SK-N-SH (cell line): ENCODE measurements around the gene NSUN4. TPM values are rescaled to one million over a fixed set of nuclear protein-coding genes. Genes with fewer than 3 reads are reported as not detected.
"Not testable (repeated sequence)": the region's sequence is repeated elsewhere in the genome, so short reads cannot be mapped to it uniquely, and the experiment has no call there.

Source experiments
- CTCF ChIA-PET: fragments of 300-600, 350-600 bp; formaldehyde crosslinking; extraction: SDS; loops from one replicate; lab custom pipeline; 2021; lab: Yijun Ruan, JAX
- POLR2A ChIA-PET: fragments of 350-600 bp; sonication (Branson Sonifier 250); formaldehyde crosslinking; extraction: SDS; loops from one replicate; lab custom pipeline; 2020; ENCODE audit warnings: antibody characterized with exemption, inconsistent platforms; lab: Yijun Ruan, JAX
- DNase-seq: peaks from one replicate; pipeline ENCODE4 v3.0.0; 2012
- H2AFZ ChIP-seq: fragments of 200-600 bp; sonication (generic); 2 replicates; pipeline ENCODE4 v1.8.1; 2016; ENCODE audit warnings: antibody characterized with exemption, mild to moderate bottlenecking, low read depth
- H3F3A ChIP-seq: fragments of 200-600 bp; sonication (generic); replicated peaks from 2 replicates; pipeline ENCODE3; 2016; ENCODE audit warnings: antibody characterized with exemption, mild to moderate bottlenecking; ENCODE audit not compliant: insufficient read depth
- H3K27ac ChIP-seq, 2 experiments: fragments of 200-500 bp in 1 of 2; fragments of 200-600 bp in 1 of 2; sonication (Bioruptor generic) in 1 of 2; sonication (generic), shearing (Covaris generic) in 1 of 2; 2 replicates each; pipeline versions ENCODE4 v1.5.1 to v1.6.1; 2014 to 2016; ENCODE audit warnings: low read depth in 2 of 2, inconsistent platforms in 1 of 2, low read length in 1 of 2, mild to moderate bottlenecking in 1 of 2, mixed read lengths in 1 of 2
- H3K27me3 ChIP-seq: fragments of 200-600 bp; sonication (generic), shearing (Covaris generic); 2 replicates; pipeline ENCODE4 v1.6.1; 2016; ENCODE audit warnings: mixed run types; ENCODE audit not compliant: insufficient read depth
- H3K36me3 ChIP-seq, 2 experiments: fragments of 200-500 bp in 1 of 2; fragments of 200-600 bp in 1 of 2; sonication (Bioruptor generic) in 1 of 2; sonication (generic) in 1 of 2; replicated peaks in 1 of 2; 2 replicates each; pipeline versions ENCODE3 to v1.5.1; 2014 to 2016; ENCODE audit warnings: low read length in 1 of 2, mild to moderate bottlenecking in 1 of 2; ENCODE audit not compliant: insufficient read depth in 2 of 2, control insufficient read depth in 1 of 2
- H3K4me1 ChIP-seq, 2 experiments: fragments of 200-500 bp in 1 of 2; fragments of 200-600 bp in 1 of 2; sonication (Bioruptor generic) in 1 of 2; sonication (generic), shearing (Covaris generic) in 1 of 2; 2 replicates each; pipeline versions ENCODE4 v1.5.1 to v1.6.1; 2014 to 2016; ENCODE audit warnings: low read depth in 1 of 2, low read length in 1 of 2, mixed run types in 1 of 2; ENCODE audit not compliant: insufficient read depth in 2 of 2, control insufficient read depth in 1 of 2
- H3K4me2 ChIP-seq: fragments of 200-600 bp; sonication (generic), shearing (Covaris generic); 2 replicates; pipeline ENCODE4 v1.6.1; 2017; ENCODE audit warnings: mixed run types
- H3K4me3 ChIP-seq, 2 experiments: fragments of 200-500 bp in 1 of 2; fragments of 200-600 bp in 1 of 2; sonication (Bioruptor generic) in 1 of 2; sonication (generic), shearing (Covaris generic) in 1 of 2; 2 replicates each; pipeline versions ENCODE4 v1.5.1 to v1.8.1; 2014 to 2016; ENCODE audit warnings: low read depth in 2 of 2, inconsistent platforms in 1 of 2, low read length in 1 of 2, mild to moderate bottlenecking in 1 of 2, mixed read lengths in 1 of 2, moderate library complexity in 1 of 2
- H3K79me2 ChIP-seq: fragments of 200-600 bp; sonication (generic); 2 replicates; pipeline ENCODE4 v1.8.1; 2017; ENCODE audit warnings: mild to moderate bottlenecking; ENCODE audit not compliant: insufficient read depth
- H3K9ac ChIP-seq: fragments of 200-600 bp; sonication (generic); 2 replicates; pipeline ENCODE4 v1.6.1; 2017; ENCODE audit warnings: mixed run types
- H3K9me2 ChIP-seq: fragments of 200-600 bp; sonication (generic); 2 replicates; pipeline ENCODE4 v1.6.1; 2017; ENCODE audit warnings: mixed run types
- H3K9me3 ChIP-seq: fragments of 200-600 bp; sonication (generic); 2 replicates; pipeline ENCODE4 v1.6.1; 2017; ENCODE audit warnings: mixed run types, mild to moderate bottlenecking, moderate library complexity
- H4K20me1 ChIP-seq: fragments of 200-600 bp; sonication (generic); 2 replicates; pipeline ENCODE4 v1.6.1; 2017; ENCODE audit warnings: mild to moderate bottlenecking, mixed run types; ENCODE audit not compliant: insufficient read depth
- CHD2 ChIP-seq: fragments of 150-350 bp; IDR thresholded peaks from 2 replicates; pipeline ENCODE4 v1.6.1; 2018; ENCODE audit warnings: low read length; ENCODE audit not compliant: partially characterized antibody
- EP300 ChIP-seq, 2 experiments: IDR thresholded peaks; 2 replicates each; pipeline versions ENCODE4 v1.4.0 to v1.6.1; 2012; ENCODE audit warnings: borderline replicate concordance in 1 of 2, low read depth in 1 of 2, low read length in 1 of 2
- EZH2phosphoT487 ChIP-seq: fragments of 200-600 bp; sonication (generic); IDR thresholded peaks from 2 replicates; pipeline ENCODE4 v1.6.1; 2017; ENCODE audit warnings: low read depth, mixed run types, mild to moderate bottlenecking, antibody characterized with exemption, moderate library complexity, borderline replicate concordance
- FOXJ3 ChIP-seq: sonication (generic); formaldehyde crosslinking; IDR thresholded peaks from 2 replicates; pipeline ENCODE4 v1.5.1; 2020; ENCODE audit warnings: mild to moderate bottlenecking, missing genetic modification reagents
- FOXM1 ChIP-seq: IDR thresholded peaks from 2 replicates; pipeline ENCODE4 v1.4.0; 2012; ENCODE audit warnings: low read depth, mild to moderate bottlenecking
- GATA2 ChIP-seq: sonication (generic); formaldehyde crosslinking; IDR thresholded peaks from 2 replicates; pipeline ENCODE4 v1.5.0; 2020; ENCODE audit warnings: mild to moderate bottlenecking, missing genetic modification reagents
- IRF3 ChIP-seq: fragments of 150-350 bp; IDR thresholded peaks from 2 replicates; pipeline ENCODE4 v1.6.1; 2016; ENCODE audit warnings: mild to moderate bottlenecking, low read depth, low read length
- JUND ChIP-seq: IDR thresholded peaks from 2 replicates; pipeline ENCODE4 v1.4.0; 2012
- MEF2A ChIP-seq: IDR thresholded peaks from 2 replicates; pipeline ENCODE4 v1.4.0; 2012; ENCODE audit warnings: low read depth, borderline replicate concordance
- NFIC ChIP-seq: IDR thresholded peaks from 2 replicates; pipeline ENCODE4 v1.4.0; 2012; ENCODE audit warnings: borderline replicate concordance
- NRF1 ChIP-seq: IDR thresholded peaks from 2 replicates; pipeline ENCODE4 v1.6.1; 2012; ENCODE audit warnings: low read depth, mild to moderate bottlenecking, low read length
- POLR2AphosphoS5 ChIP-seq: IDR thresholded peaks from 2 replicates; pipeline ENCODE4 v1.6.1; 2012; ENCODE audit warnings: low read depth, low read length
- RCOR1 ChIP-seq: fragments of 150-350 bp; IDR thresholded peaks from 2 replicates; pipeline ENCODE4 v1.6.1; 2017; ENCODE audit warnings: antibody characterized with exemption, low read length
- REST ChIP-seq: IDR thresholded peaks from 2 replicates; pipeline ENCODE4 v1.6.1; 2012; ENCODE audit warnings: mild to moderate bottlenecking, low read depth, low read length, moderate library complexity
- SIN3A ChIP-seq: IDR thresholded peaks from 2 replicates; pipeline ENCODE4 v1.6.1; 2012; ENCODE audit warnings: low read depth, mild to moderate bottlenecking, low read length, moderate library complexity, borderline replicate concordance
- SMC3 ChIP-seq: IDR thresholded peaks from 2 replicates; pipeline ENCODE4 v1.6.1; 2012; ENCODE audit warnings: low read depth, low read length, improper control_type of control experiment
- TAF1 ChIP-seq: IDR thresholded peaks from 2 replicates; pipeline ENCODE4 v1.6.1; 2012; ENCODE audit warnings: low read depth, mild to moderate bottlenecking, low read length, moderate library complexity, borderline replicate concordance
- ZBTB33 ChIP-seq: IDR thresholded peaks from 2 replicates; pipeline ENCODE4 v1.4.0; 2012; ENCODE audit warnings: low read depth, borderline replicate concordance
- WGBS: methylation state at CpG from one replicate; pipeline ENCODE4 v1.1.6; 2017; ENCODE audit warnings: low lambda C conversion rate; 5-methylcytosine and 5-hydroxymethylcytosine counted together
- polyA plus RNA-seq, 3 experiments: library from polyadenylated mRNA; depleted of rRNA; stranded (reverse); fragments of >200 nt; gene quantifications; 2 replicates each; pipeline ENCODE4 v1.2.3, GENCODE V29; 2012
- TF ChIP-seq, protein P1 (sequence below): IDR thresholded peaks from 2 replicates; pipeline ENCODE4 v1.4.0; 2012; ENCODE audit warnings: low read depth, borderline replicate concordance

NSUN4 gene
- polyA plus RNA-seq, 1 of the 3 experiments (the other 2 are of a cell fraction): 14.7 TPM

DNA sequence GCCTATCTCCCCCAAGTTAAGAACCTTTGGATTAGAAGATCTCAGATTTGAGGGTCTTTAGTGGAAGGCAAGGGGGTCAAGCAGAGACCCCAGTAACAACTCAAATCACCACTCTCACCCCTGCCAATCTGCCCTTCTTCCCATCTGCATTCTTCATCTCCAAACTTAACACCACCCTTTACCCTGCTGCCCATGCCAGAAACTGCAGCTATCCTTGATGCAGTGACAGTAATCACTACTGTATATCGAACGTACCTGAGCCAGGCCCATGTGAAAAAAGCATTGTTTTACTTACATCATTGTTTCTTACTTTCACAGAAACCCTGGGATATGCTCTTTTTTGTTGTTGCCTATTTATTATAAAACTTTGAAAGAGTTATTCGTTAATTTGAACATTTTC is 26.5 kb downstream of the NSUN4 start (continued):
- TF ChIP-seq, protein P1, sequence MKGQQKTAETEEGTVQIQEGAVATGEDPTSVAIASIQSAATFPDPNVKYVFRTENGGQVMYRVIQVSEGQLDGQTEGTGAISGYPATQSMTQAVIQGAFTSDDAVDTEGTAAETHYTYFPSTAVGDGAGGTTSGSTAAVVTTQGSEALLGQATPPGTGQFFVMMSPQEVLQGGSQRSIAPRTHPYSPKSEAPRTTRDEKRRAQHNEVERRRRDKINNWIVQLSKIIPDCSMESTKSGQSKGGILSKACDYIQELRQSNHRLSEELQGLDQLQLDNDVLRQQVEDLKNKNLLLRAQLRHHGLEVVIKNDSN: no peak

DNA sequence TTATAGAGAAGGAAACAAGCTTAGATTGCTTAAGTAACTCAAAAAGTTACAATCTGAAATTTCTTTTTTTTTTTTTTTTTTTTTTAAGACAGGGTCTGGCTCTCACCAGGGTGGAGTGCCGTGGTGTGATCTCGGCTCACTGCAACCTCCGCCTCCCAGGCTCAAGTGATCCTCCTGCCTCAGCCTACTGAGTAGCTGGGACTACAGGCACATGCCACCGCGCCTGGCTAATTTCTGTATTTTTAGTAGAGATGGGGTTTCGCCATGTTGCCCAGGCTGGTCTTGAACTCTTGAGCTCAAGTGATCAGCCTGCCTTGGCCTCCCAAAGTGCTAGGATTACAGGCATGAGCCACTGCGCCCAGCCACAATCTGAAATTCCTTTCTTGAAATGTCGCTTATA is 27.1 kb downstream of the NSUN4 start:
- H3K9me3 ChIP-seq, H3K27me3 ChIP-seq, DNase-seq, H3K9me2 ChIP-seq, H4K20me1 ChIP-seq, H3K9ac ChIP-seq, H3K79me2 ChIP-seq, H3K4me3 ChIP-seq, H2AFZ ChIP-seq, H3K4me1 ChIP-seq, POLR2A ChIA-PET, H3K4me2 ChIP-seq, H3K27ac ChIP-seq: not testable (repeated sequence)
- CTCF ChIA-PET: interaction anchor here (1.2 kb wide), 1 partner anchor 27 kb away, joined by 3 read pairs; the partner anchor contains the start of gene NSUN4
- H3K36me3 ChIP-seq: peaks cover 13 to 26% of the 10 kb centered on the region in 2 experiments
- 93% methylated on average over 8 of the region's 8 CpGs for WGBS
- H3F3A ChIP-seq: peaks cover 11% of the 10 kb centered on the region

DNA sequence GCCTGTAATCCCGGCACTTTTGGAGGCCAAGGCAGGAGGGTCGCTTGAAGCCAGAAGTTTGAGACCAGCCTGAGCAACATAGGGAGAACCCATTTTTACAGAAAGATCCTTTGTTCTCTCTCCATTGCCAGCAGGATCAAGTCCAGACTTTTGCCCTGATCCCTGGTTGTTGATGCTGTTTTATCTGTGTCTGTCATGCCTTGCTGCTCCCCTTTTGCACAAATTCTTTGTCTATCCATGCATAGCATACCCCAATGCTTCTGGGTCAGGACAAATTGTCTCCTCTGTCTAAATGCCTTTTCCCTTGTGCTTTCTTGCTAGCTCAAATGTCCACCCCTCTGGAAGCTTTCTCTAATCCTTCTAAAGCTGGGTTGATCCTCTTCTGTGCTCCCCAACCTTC is 28.2 kb downstream of the NSUN4 start:
- Histone ChIP-seq H3K9me3 (no peaks in the 10 kb centered on the region), H3K36me3 (peaks cover 3 to 16% of the 10 kb centered on the region in 2 experiments), H3K79me2 (no peaks in the 10 kb centered on the region)
- TF ChIP-seq FOXJ3 (CRISPR knock-in tag) (no peak), MEF2A (no peak), EZH2phosphoT487 (no peak), NFIC (no peak), FOXM1 (no peak), JUND (no peak), NRF1 (no peak), GATA2 (CRISPR knock-in tag) (no peak), TAF1 (no peak), REST (no peak), CHD2 (no peak), RCOR1 (no peak), POLR2AphosphoS5 (no peak), EP300 (IDR thresholded peaks at IDR 0.05; ENCODE audit: borderline replicate concordance in 1 of 2, low read depth in 1 of 2, low read length in 1 of 2) (no peak), SMC3 (no peak), ZBTB33 (no peak), SIN3A (no peak), IRF3 (no peak)
- TF ChIP-seq, all 33 proteins: peak for 0
- Histone ChIP-seq H3K27me3 (no peaks in the 10 kb centered on the region), H3F3A (peaks cover 11% of the 10 kb centered on the region), H4K20me1 (no peaks in the 10 kb centered on the region), H3K27ac (no peak overlapping the region), H3K4me1 (no peaks in the 10 kb centered on the region), H3K9ac (no peak overlapping the region), H3K4me2 (no peak overlapping the region), H3K9me2 (no peaks in the 10 kb centered on the region), H3K4me3 (no peak overlapping the region), H2AFZ (no peak overlapping the region)
- POLR2A ChIA-PET: no interaction called here
- CTCF ChIA-PET: interaction anchor here (1.2 kb wide), 1 partner anchor 28 kb away, joined by 3 read pairs; the partner anchor contains the start of gene NSUN4
- 90% methylated on average over 2 of the region's 2 CpGs for WGBS
- DNase-seq: no peak
